ENCODE results near the gene ATAD2B.

DNA sequence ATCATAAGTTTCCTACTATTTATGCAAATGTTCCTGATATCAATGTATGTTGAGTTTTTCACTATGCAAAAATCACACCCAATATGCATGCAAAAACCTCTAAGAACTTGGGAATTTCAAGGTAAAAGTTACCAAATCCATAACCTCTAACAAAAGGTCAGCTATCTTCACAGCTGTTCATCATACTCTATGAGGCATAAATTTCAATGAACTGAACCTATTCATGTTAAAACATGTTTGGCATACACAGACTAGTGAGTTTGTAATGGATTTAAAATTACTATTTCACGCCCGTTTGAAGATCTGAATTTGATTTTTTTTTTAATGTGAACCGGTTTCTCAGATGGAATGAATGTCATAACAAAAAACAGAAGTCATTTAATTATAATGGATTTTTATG is 100.2 kb downstream of the ATAD2B start:
- TF ChIP-seq EZH2 (optimal IDR thresholded peaks at IDR 0.05; ENCODE audit: low read depth, low read length): no peak
- TF ChIP-seq, protein P1, sequence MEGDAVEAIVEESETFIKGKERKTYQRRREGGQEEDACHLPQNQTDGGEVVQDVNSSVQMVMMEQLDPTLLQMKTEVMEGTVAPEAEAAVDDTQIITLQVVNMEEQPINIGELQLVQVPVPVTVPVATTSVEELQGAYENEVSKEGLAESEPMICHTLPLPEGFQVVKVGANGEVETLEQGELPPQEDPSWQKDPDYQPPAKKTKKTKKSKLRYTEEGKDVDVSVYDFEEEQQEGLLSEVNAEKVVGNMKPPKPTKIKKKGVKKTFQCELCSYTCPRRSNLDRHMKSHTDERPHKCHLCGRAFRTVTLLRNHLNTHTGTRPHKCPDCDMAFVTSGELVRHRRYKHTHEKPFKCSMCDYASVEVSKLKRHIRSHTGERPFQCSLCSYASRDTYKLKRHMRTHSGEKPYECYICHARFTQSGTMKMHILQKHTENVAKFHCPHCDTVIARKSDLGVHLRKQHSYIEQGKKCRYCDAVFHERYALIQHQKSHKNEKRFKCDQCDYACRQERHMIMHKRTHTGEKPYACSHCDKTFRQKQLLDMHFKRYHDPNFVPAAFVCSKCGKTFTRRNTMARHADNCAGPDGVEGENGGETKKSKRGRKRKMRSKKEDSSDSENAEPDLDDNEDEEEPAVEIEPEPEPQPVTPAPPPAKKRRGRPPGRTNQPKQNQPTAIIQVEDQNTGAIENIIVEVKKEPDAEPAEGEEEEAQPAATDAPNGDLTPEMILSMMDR (IDR thresholded peaks at IDR 0.05; ENCODE audit: low read length): no peak
